HG03469 (cell line): Measurements from ENCODE around the gene CCL19.

Source experiments
- ATAC-seq: cut with Tn5 transposase; IDR thresholded peaks from one replicate; pipeline ENCODE4 v1.9.1; 2021; ENCODE audit warnings: mild to moderate bottlenecking, moderate library complexity, moderate number of reproducible peaks; ENCODE audit not compliant: unreplicated experiment

CCL19 gene

GRCh38 chr9:34664281-34665066 lies 26.6 kb downstream of the CCL19 start:
- peak; percentile 31 for ATAC-seq

GRCh38 chr9:34663303-34663605 lies 27.8 kb downstream of the CCL19 start:
- no peak for ATAC-seq

GRCh38 chr9:34662526-34663302 lies 28.4 kb downstream of the CCL19 start, which contains the start of gene CCL27:
CCL27 (minus strand) TSS chr9:34662657; CDS start chr9:34662633, 24 bp downstream.
- no peak for ATAC-seq

GRCh38 chr9:34659592-34660253 lies 31.4 kb downstream of the CCL19 start:
- no peak for ATAC-seq

GRCh38 chr9:34658461-34658860 lies 32.6 kb downstream of the CCL19 start:
- no peak for ATAC-seq

GRCh38 chr9:34656992-34657391 lies 34.1 kb downstream of the CCL19 start:
- no peak for ATAC-seq

- ATAC-seq: no peak
Measured at GRCh38 chr9:34655394-34655793, 35.7 kb downstream of the CCL19 start.

GRCh38 chr9:34654323-34655051 lies 36.6 kb downstream of the CCL19 start:
- no peak for ATAC-seq

GRCh38 chr9:34653151-34654072 lies 37.7 kb downstream of the CCL19 start:
- ATAC-seq: no peak

GRCh38 chr9:34652602-34653000 lies 38.5 kb downstream of the CCL19 start:
- ATAC-seq: no peak

GRCh38 chr9:34651876-34652601 lies 39.0 kb downstream of the CCL19 start, which contains the start of gene IL11RA:
IL11RA (plus strand) TSS chr9:34652185; CDS start chr9:34655218, 3,033 bp downstream.
- ATAC-seq: no peak

GRCh38 chr9:34651321-34651720 lies 39.8 kb downstream of the CCL19 start:
- ATAC-seq: no peak

GRCh38 chr9:34650816-34651215 lies 40.3 kb downstream of the CCL19 start:
- no peak for ATAC-seq

- no peak for ATAC-seq
Measured at GRCh38 chr9:34648673-34649072, 42.4 kb downstream of the CCL19 start.

GRCh38 chr9:34647651-34648050 lies 43.4 kb downstream of the CCL19 start:
- ATAC-seq: no peak

GRCh38 chr9:34647084-34647403 lies 44.0 kb downstream of the CCL19 start:
- ATAC-seq: peak; percentile 18

GRCh38 chr9:34646211-34647083 lies 44.6 kb downstream of the CCL19 start, which contains the start of gene GALT:
GALT (plus strand) TSS chr9:34646675; CDS start chr9:34646705, 30 bp downstream.
- ATAC-seq: peak; percentile 70

GRCh38 chr9:34644766-34645314 lies 46.2 kb downstream of the CCL19 start:
- no peak for ATAC-seq
